Activated CD8-positive, alpha-beta memory T cell treated with anti-CD3 and anti-CD28 coated beads, Interleukin-2, amount 10 ng/mL, durations not matched to agents 7 days and 5 days (primary cell): ENCODE data around the gene HOXA11. TPM values are rescaled to one million over a fixed set of nuclear protein-coding genes. Genes with fewer than 3 reads are reported as not detected.

Experiments
- ATAC-seq: fragments of 150-1000 bp; cut with Tn5 transposase; one replicate; pipeline ENCODE4 v1.10.0; 2021; ENCODE audit warnings: moderate library complexity
- CTCF ChIA-PET: fragments of 350-600 bp; sonication (Branson Sonifier 250); formaldehyde crosslinking; loops from one replicate; lab custom pipeline; 2021; ENCODE audit warnings: antibody characterized with exemption; lab: Charles Lee
- DNase-seq: peaks from one replicate; pipeline ENCODE4 v3.0.0-alpha.2; 2020
- H3K27ac Mint-ChIP-seq: one replicate; pipeline ENCODE4 v1.8.0; 2021; ENCODE audit warnings: mild to moderate bottlenecking, mixed read lengths
- H3K27me3 Mint-ChIP-seq: one replicate; pipeline ENCODE4 v1.8.0; 2021; ENCODE audit warnings: mixed read lengths
- H3K36me3 Mint-ChIP-seq: one replicate; pipeline ENCODE4 v1.8.0; 2021; ENCODE audit warnings: mild to moderate bottlenecking, mixed read lengths
- H3K4me1 Mint-ChIP-seq: one replicate; pipeline ENCODE4 v1.8.0; 2021; ENCODE audit warnings: mixed read lengths
- H3K4me3 Mint-ChIP-seq: one replicate; pipeline ENCODE4 v1.8.0; 2021; ENCODE audit warnings: mild to moderate bottlenecking, moderate library complexity, mixed read lengths
- H3K9me3 Mint-ChIP-seq: one replicate; pipeline ENCODE4 v1.8.0; 2022; ENCODE audit warnings: low read depth, mixed read lengths
- total RNA-seq, 2 experiments: library from RNA; stranded (reverse); gene quantifications; one replicate each; pipeline ENCODE4 v1.2.3, GENCODE V29; 2021

Gene HOXA11
- total RNA-seq, 2 experiments from 2014 or later, result not detected

DNA sequence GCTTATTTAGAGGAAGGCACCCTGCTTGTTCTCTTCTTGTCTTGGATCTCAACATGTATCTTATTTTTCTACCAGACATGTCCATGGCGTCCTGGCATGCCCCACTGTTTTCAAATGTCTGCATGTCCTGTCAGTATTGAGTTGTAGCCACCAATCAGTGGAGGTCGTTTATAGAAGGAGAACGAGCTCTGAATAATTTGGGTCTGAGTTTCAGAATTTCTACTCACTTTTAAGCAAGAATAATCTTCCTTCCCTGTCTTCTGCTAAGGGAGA, 17.8 kb upstream of the HOXA11 start:
- Mint-ChIP-seq H3K4me3 (no peak overlapping the region), H3K4me1 (peaks cover 30% of the 10 kb centered on the region), H3K9me3 (no peaks in the 10 kb centered on the region), H3K36me3 (no peaks in the 10 kb centered on the region), H3K27me3 (peaks cover 92% of the 10 kb centered on the region), H3K27ac (no peak overlapping the region)
- ATAC-seq (no peak), DNase-seq (no peak)
- CTCF ChIA-PET, result interaction anchor here (1.2 to 2.4 kb wide), 2 partner anchors 9 to 23 kb away, joined by 4 to 10 read pairs; no protein-coding TSS in a partner anchor

DNA sequence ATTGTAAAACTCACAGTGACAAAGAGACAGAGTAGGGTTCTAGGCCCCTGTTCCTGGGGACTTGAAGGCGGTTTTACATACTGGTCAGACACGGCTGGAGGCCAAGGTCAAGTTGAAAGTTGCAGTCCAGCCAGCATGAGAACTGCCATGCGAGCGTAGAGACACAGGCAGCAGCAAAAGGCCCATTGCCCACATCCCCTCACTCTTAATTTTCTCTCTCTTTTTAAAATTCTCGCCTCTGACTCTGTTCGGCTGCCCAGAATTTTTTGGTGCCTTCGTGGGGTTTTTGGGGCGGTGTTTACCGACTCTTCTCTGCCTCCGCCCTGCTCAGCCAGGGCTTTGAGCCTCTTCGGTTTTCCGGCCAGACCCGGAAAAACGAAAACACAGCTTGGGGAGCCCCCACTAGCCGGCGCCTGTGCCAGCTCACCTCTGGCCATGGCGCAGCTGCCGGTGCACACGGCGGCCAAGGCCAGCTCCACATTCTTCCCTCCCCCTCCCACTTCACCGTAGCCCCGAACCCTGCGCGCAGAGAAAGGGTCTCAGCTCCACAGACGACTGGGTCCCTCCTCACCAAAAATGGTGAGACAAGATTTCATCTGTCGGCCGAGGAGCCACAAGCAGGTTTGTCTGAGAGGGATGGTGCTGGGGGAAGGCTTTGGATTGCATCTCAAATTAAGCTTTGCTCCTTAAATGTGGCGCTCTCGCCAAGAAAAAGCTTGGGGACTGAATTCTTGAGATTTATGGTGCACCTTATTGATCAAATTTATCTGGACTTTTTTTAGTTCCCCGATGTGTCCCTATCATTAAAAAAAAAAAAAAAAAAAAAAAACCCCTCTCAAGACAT, 17.2 kb upstream of the HOXA11 start:
- DNase-seq, result no peak
- CTCF ChIA-PET, result interaction anchor here (1.2 to 2.4 kb wide), 2 partner anchors 9 to 23 kb away, joined by 4 to 10 read pairs; no protein-coding TSS in a partner anchor
- Mint-ChIP-seq H3K36me3 (no peaks in the 10 kb centered on the region), H3K27ac (no peak overlapping the region), H3K4me3 (no peak overlapping the region), H3K27me3 (peaks cover 92% of the 10 kb centered on the region), H3K9me3 (no peaks in the 10 kb centered on the region), H3K4me1 (peaks cover 30% of the 10 kb centered on the region)
- ATAC-seq, result no peak

DNA sequence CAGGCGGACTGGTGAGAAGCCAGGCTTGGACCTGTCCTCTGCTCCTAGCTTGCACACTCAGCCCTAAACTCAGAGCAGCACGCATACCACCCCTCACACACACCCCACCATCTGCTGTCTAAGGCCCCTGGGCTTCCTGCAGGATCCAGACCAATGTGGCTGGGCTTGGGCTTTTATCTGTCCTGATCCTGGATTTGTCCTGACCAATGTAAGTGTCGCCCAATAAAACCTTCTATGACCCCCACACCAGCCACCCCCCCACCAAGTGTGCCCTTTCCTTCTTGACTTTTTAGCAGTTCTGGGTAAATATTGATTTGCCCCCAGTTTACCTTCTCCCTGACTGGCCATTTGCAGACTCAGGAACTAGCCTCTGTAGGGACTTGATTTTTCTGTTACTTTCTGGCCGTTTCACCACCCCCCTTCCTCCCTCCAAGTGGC, 16.6 kb upstream of the HOXA11 start:
- no peaks in the 10 kb centered on the region for H3K9me3 Mint-ChIP-seq
- H3K4me1 Mint-ChIP-seq, result peaks cover 30% of the 10 kb centered on the region
- peaks cover 92% of the 10 kb centered on the region for H3K27me3 Mint-ChIP-seq
- ATAC-seq, result no peak
- H3K36me3 Mint-ChIP-seq, result no peaks in the 10 kb centered on the region
- H3K4me3 Mint-ChIP-seq, result no peak overlapping the region
- DNase-seq, result no peak
- CTCF ChIA-PET, result interaction anchor here (1.2 to 2.4 kb wide), 2 partner anchors 10 to 22 kb away, joined by 4 to 10 read pairs; no protein-coding TSS in a partner anchor
- H3K27ac Mint-ChIP-seq, result no peak overlapping the region

DNA sequence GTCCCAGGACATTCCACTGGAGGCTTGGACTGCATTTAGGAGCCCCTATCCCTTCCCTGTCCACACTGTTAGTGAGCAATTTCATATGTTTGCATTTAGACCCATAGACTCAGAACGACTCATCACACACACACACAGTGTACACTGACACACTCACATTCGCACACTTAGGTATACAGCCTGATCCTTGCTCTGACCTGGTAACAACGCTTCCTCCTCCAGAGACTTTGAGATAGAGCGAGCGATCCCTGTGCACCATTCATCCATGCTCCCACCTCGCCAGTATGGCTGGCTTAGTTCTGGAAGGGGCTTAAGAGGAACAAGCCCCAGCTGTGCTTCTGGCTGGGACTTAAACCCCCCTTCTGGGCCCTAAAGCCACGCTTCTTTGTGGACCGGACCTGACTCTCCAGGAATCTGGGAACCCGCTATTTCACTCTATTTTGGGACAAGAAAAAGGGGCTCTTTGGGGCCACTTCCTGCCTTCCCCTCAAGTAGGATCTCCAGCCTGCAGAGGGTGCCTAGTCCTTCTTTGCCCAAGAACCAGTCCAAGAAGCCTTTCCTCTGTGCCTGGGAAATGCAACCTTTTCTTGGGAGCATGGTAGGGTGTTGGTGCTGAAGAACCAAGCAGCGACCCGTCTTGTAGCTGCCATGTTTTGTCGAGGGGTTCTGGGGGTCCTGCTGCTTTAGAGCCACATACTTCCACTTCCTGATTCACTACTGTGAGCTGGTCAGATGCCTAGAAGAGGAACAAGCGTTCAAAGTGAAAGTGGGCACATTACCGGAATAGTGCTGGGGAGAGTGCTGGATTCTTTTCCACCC, 15.9 kb upstream of the HOXA11 start:
- no peaks in the 10 kb centered on the region for H3K36me3 Mint-ChIP-seq
- ATAC-seq, result no peak
- CTCF ChIA-PET, result interaction anchor here (2.4 kb wide), 1 partner anchor 21 kb away, joined by 10 read pairs; no protein-coding TSS in a partner anchor
- H3K4me3 Mint-ChIP-seq, result peak overlapping the region; percentile 26
- peak overlapping the region; percentile 67 for H3K27ac Mint-ChIP-seq
- H3K9me3 Mint-ChIP-seq, result no peaks in the 10 kb centered on the region
- H3K4me1 Mint-ChIP-seq, result peaks cover 32% of the 10 kb centered on the region
- peaks cover 91% of the 10 kb centered on the region for H3K27me3 Mint-ChIP-seq
- DNase-seq, result no peak

DNA sequence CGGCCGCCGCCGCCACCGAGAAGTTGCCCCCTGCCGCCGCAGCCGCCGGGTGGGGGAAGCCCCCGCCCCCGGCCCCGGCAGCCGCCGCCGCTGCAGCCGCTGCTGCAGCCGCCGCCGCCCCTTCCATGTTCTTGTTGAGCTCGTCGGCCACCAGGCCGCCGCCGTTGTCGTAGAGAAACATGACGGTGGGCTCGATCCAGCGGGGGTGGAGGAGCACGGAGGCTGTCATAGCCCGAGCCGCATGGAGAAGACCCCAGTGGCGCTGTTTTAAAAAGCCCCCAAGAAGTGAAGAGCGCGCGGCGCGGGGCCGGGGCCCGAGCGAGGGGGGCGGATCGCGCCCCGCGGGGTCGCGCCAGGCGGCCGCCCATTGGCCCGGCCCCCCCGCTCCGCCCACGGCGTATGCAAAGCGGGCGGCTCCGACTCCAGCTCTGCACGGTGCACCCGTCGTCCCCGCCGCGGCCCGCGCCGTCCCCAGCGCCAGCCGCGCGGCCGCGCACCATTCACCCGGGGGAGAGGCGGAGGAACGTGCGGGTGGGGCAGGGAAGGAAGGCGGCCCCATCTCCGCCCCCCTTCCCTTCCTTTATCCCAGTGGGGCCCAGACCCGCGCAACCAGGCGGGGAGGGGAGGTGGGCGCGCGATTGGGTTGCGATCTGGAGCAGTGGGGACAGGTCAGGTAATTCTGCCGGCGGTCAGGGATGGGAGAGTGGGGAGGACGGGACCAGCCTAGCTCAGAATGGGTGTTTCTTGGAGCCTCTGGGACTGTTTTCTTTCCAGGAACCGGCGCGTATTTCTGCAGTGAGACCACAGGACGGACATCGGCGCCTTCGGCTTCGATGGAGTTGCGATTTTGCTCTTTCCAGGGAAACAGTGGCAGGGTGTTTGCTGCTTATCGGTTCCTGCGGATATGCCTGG, 15.1 kb upstream of the HOXA11 start, which contains the start of gene HOXA13:
Gene HOXA13, minus strand, starts transcription at position 243 of the 912 bp plus-strand sequence. Its CDS starts 14 bp downstream, at position 229.
- Mint-ChIP-seq H3K27me3 (peaks cover 89% of the 10 kb centered on the region), H3K9me3 (no peaks in the 10 kb centered on the region), H3K4me3 (peak within 1 kb of the TSS; percentile 46), H3K27ac (peak within 1 kb of the TSS; percentile 67), H3K36me3 (no peaks in the 10 kb centered on the region), H3K4me1 (peaks cover 28% of the 10 kb centered on the region)
- ATAC-seq (peak; percentile 54), DNase-seq (no peak)
- CTCF ChIA-PET, result interaction anchor here (1.6 kb wide), 1 partner anchor 13 kb away, joined by 5 read pairs; no protein-coding TSS in a partner anchor

DNA sequence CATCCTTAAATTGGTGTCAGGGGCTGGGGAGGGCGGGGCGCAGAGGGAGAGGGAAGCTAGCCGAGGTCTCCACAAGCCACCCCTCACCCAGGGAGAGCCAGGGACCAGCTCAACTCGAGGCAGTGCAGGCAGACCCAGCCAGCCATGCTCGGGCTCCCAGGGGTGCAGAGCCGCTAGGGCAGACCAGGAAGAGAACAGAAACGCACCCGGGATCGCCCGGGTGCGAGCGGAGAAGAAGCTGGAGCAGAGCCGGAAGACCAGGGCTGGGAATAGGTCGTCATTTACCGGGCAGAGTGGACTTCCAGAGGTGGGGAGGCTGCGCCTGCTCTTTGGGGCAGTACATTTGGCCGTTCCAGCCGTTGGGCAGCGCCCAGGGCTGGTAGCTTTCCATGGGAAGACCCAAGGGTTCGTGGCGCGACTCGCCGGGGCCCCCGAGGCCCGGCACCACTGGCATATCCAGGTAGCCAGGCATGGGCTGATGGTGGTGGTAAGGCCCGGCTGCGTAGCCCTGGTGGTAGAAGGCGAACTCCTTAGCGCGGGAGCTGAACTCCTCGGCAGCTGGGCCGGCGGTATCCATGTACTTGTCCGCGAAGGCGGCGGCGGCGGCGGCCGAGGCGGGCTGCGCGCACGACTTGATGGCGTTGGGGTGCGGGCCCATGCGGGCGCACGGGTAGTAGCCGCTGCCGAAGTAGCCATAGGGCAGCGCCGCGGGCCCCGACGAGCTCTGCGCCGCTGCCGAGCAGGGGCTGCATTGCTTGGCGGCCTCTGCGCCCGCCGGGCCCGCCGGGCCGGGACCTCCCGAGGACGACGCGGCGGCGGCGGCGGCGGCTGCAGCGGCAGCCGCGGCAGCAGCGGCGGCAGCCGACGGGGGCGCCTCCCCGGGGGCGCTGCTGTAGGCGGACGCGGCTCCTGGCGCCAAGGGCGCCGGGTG, 14.1 kb upstream of the HOXA11 start:
- Mint-ChIP-seq H3K4me1 (peaks cover 26% of the 10 kb centered on the region), H3K27ac (no peak overlapping the region), H3K4me3 (no peak overlapping the region), H3K27me3 (peaks cover 90% of the 10 kb centered on the region), H3K36me3 (no peaks in the 10 kb centered on the region), H3K9me3 (no peaks in the 10 kb centered on the region)
- ATAC-seq (no peak), DNase-seq (no peak)
- CTCF ChIA-PET, result interaction anchor here (0.9 to 1.6 kb wide), 5 partner anchors 10 to 516 kb away, joined by 3 to 5 read pairs (median 4); no protein-coding TSS in a partner anchor

DNA sequence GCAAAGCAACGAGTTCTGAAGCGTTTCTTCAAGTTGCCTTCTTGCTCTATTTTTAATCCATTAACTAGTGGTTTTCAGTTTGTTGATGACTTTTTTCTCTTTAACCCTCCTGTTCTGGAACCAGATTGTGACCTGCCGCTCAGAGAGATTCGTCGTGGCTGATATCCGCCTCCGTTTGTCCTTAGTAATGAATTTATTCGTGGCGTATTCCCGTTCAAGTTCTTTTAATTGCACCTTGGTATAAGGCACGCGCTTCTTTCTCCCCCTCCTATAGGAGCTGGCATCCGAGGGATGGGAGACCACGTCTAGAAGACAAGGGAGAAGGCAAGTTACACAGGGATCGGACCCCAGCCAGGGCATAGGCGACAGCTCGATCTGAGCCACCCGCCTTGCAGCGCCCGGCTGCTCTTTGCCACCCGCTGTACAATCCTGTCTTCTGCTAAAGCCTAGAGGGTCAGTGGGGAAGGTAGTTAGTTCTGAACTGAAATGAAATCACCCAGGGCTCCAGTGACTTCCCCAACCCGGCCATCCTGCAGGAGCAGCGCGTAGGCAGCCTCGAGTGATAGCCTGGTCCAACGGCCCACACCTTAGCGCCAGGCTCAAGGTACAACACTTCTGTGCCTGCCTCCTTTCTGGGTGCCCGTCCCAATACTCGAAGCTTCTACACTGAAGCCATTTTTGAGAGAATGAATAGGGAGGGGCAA, 13.3 kb upstream of the HOXA11 start:
- H3K9me3 Mint-ChIP-seq, result no peaks in the 10 kb centered on the region
- no peak for DNase-seq

DNA sequence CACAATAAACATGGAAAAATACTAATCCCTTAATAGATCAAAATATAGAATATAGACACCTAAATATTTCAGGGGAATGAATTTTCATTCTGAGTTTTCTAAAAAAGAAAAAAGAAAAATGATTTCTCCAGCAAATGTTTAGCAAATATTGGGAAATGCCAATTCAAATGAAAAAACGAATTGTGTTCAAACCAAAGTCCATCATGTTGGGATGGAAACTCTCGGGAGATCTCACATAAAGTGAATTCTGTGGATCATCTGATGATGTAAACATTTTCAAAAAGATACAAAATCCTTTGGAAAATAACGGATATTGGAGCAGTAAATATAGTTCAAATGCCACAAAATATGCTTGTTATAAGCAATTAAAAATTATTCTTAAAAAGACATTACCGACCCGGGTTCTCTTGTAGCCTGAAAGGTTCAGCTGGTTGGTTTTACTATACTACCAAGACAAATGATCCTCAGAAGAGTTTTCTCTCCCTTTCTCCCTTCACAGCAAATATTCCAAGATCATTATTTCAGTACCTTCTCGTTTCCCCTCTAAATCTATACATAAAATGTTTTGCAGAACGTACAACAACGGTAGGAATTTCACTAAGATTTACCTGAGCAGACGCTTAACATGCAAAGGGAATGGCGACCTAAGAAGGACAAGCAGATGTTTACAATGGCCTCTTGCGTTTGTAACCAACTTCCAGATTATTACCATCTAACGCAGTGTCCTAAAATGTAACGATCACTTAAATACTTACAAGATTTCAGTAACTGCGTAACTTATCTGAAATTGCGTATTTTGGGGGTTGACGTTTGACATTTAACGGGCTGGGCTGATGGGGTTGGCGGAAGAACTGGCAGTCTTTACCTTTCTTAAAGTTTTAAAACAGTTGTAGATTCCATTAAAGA, 12.4 kb upstream of the HOXA11 start:
- CTCF ChIA-PET, result no interaction called here
- no peak overlapping the region for H3K4me3 Mint-ChIP-seq
- no peaks in the 10 kb centered on the region for H3K36me3 Mint-ChIP-seq
- peaks cover 24% of the 10 kb centered on the region for H3K4me1 Mint-ChIP-seq
- H3K27ac Mint-ChIP-seq, result no peak overlapping the region
- DNase-seq (no peak), ATAC-seq (no peak)
- peaks cover 87% of the 10 kb centered on the region for H3K27me3 Mint-ChIP-seq
- no peaks in the 10 kb centered on the region for H3K9me3 Mint-ChIP-seq

More for the DNA sequence above, 13.3 kb upstream of the HOXA11 start:
- Mint-ChIP-seq H3K36me3 (no peaks in the 10 kb centered on the region), H3K27ac (no peak overlapping the region), H3K4me3 (no peak overlapping the region), H3K4me1 (peaks cover 26% of the 10 kb centered on the region), H3K27me3 (peaks cover 90% of the 10 kb centered on the region)
- CTCF ChIA-PET, result interaction anchor here (0.9 to 1.6 kb wide), 5 partner anchors 11 to 515 kb away, joined by 3 to 5 read pairs (median 4); no protein-coding TSS in a partner anchor
- no peak for ATAC-seq

DNA sequence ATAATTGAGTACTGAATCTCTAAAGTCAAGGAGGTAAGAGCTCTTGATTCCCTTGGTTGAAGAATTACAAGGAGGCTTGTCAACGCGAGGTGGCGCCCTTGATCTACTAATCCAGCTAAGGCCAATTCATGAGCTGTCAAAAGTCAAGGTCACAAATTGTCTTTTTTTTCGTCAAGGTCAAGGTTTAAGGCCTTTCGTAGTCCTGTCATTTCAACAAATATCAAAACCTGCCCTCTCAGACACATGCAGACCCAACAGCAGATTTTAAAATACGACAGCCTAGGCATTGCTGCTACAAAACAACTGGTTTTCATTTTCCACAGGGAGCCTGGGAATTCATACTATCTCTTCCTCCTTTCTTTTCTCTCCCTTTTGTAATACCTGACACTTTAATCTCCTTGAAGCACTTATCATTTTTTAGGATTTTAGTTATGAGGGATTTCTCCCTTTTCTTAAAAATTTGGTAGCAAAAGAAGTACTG, 11.3 kb upstream of the HOXA11 start:
- Mint-ChIP-seq H3K36me3 (no peaks in the 10 kb centered on the region), H3K27me3 (peaks cover 87% of the 10 kb centered on the region), H3K27ac (no peak overlapping the region), H3K9me3 (no peaks in the 10 kb centered on the region), H3K4me1 (peaks cover 18% of the 10 kb centered on the region), H3K4me3 (no peak overlapping the region)
- peak; percentile 88 for DNase-seq
- no peak for ATAC-seq
- CTCF ChIA-PET, result interaction anchor here (0.7 to 1.7 kb wide), 40 partner anchors 8 to 966 kb away, joined by 3 to 15 read pairs (median 5); partner anchors contain the start of genes EVX1, HOXA11 and HOXA4

DNA sequence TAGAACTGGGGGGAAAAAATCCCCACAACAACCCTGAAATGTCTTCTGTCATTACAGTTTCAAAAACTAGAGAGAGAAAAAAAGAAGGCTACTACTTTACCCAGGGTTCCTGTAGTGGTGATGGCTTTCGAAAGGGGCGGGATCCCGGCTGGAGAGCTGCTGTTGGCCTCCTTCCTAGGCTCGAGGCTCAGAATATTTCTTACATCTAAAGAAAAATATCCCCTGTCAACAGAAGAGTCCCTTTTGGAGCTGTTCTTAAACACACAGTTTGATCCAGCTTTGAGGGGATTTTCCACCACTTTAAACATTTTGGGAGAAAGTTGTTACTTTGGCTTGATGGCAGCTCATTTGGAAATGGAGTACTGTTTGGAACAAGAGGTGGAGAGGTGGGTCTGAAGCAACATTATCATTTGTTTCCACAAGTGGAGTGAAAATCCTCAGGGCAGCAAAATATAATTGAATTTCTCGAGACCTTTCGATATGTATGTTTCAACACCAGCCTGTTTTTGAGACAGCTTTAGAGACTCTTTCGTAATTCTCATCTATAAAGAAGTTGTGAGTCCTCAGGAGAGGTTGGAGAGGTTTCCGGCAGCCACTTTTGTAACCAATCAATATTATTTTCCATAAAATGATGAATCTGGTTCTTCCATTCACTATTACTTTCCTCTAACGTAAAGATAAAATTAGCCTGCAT, 9.8 kb upstream of the HOXA11 start:
- CTCF ChIA-PET, result interaction anchor here (0.6 to 1.7 kb wide), 9 partner anchors 10 to 899 kb away, joined by 3 to 14 read pairs (median 4); partner anchors contain the start of gene HOXA11
- no peak overlapping the region for H3K4me3 Mint-ChIP-seq
- no peak for DNase-seq

More for the DNA sequence above, 9.8 kb upstream of the HOXA11 start:
- Mint-ChIP-seq H3K27ac (no peak overlapping the region), H3K27me3 (peaks cover 89% of the 10 kb centered on the region), H3K36me3 (no peaks in the 10 kb centered on the region), H3K4me1 (peaks cover 6% of the 10 kb centered on the region), H3K9me3 (no peaks in the 10 kb centered on the region)
- ATAC-seq, result no peak
